ENCODE data around the gene SURF6.

DNA sequence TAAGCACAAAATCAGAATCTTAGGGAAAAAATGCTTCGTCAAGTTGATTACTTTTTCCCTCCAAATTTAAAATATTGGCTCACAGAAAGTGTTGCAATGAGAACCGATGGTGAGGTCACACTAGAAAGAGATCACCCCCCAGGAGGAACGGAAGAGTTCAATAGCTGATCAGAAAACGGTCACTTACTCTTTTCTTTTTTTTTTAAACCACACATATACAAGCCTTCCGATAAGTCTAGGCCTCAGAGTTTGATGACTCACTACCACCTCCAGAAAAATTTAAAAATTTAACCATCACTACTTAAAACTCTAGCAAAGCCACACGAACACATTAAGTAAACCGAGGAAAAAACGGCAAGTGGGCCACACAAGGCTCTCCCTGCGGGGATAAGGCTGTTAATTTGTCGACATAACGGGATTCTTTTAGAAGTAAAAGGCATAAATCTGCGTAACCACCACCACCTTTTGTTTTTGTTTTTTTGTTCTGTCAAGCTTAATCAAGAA lies 38.7 kb upstream of the SURF6 start:
- TF ChIP-seq, protein P1, sequence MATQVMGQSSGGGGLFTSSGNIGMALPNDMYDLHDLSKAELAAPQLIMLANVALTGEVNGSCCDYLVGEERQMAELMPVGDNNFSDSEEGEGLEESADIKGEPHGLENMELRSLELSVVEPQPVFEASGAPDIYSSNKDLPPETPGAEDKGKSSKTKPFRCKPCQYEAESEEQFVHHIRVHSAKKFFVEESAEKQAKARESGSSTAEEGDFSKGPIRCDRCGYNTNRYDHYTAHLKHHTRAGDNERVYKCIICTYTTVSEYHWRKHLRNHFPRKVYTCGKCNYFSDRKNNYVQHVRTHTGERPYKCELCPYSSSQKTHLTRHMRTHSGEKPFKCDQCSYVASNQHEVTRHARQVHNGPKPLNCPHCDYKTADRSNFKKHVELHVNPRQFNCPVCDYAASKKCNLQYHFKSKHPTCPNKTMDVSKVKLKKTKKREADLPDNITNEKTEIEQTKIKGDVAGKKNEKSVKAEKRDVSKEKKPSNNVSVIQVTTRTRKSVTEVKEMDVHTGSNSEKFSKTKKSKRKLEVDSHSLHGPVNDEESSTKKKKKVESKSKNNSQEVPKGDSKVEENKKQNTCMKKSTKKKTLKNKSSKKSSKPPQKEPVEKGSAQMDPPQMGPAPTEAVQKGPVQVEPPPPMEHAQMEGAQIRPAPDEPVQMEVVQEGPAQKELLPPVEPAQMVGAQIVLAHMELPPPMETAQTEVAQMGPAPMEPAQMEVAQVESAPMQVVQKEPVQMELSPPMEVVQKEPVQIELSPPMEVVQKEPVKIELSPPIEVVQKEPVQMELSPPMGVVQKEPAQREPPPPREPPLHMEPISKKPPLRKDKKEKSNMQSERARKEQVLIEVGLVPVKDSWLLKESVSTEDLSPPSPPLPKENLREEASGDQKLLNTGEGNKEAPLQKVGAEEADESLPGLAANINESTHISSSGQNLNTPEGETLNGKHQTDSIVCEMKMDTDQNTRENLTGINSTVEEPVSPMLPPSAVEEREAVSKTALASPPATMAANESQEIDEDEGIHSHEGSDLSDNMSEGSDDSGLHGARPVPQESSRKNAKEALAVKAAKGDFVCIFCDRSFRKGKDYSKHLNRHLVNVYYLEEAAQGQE (IDR thresholded peaks at IDR 0.05; ENCODE audit: insufficient replicate concordance, low read depth) = no peak
- TF ChIP-seq POLR2AphosphoS5 (IDR thresholded peaks at IDR 0.05; ENCODE audit: low read depth) (no peak), SPI1 (IDR thresholded peaks at IDR 0.05; ENCODE audit: borderline replicate concordance, low read depth) (no peak)

All from HL-60 (cell line).